HG03571 (cell line): ENCODE measurements around the gene TAS2R1.

Source experiments
- ATAC-seq: cut with Tn5 transposase; IDR thresholded peaks from one replicate; pipeline ENCODE4 v1.9.1; 2021; ENCODE audit not compliant: unreplicated experiment

Gene TAS2R1, protein sequence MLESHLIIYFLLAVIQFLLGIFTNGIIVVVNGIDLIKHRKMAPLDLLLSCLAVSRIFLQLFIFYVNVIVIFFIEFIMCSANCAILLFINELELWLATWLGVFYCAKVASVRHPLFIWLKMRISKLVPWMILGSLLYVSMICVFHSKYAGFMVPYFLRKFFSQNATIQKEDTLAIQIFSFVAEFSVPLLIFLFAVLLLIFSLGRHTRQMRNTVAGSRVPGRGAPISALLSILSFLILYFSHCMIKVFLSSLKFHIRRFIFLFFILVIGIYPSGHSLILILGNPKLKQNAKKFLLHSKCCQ

GRCh38 chr5:9630251-9630650 is at the start of gene TAS2R1:
TAS2R1 (minus strand) TSS chr5:9630351; CDS start chr5:9630032, 319 bp downstream.
- ATAC-seq, result no peak

- no peak for ATAC-seq
These were observed 40.2 kb upstream of the TAS2R1 start for GRCh38 chr5:9670371-9670770.

- no peak for ATAC-seq
These were observed 37.8 kb upstream of the TAS2R1 start for GRCh38 chr5:9667906-9668305.

- no peak for ATAC-seq
These were observed 33.7 kb upstream of the TAS2R1 start for GRCh38 chr5:9663891-9664290.

DNA sequence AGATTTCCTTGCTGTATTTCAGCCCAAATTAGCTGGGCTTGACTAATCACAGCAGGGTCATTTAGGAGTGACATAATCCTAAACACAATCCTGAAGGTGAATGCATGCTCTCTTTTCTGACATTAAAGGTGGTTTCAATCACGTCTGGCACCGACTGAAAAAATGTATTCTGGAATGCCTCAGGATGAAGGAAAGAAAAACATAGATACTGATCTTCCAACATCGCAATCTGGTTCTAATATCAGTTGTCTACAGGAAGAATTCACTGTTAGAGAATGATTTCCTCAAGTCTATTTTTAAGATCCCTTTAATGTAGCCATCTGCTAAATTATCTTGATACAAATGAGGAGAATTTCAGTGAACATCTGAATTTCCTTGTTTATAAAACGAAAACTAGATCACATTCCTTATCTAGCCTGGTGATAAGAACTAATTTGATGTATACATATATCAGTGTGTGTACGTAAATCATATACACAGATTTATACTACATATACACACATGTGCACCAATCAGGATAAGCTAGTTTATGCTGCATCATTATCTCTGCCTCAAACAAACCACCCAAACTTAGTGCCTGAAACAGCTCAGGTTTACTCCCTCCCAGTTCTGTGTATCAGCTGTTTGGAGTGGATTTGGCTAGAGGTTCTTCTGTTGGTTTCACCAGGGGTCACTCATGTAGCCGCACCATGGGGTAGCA is 31.3 kb upstream of the TAS2R1 start:
- no peak for ATAC-seq

GRCh38 chr5:9658706-9659105 is 28.6 kb upstream of the TAS2R1 start:
- ATAC-seq, result no peak

DNA sequence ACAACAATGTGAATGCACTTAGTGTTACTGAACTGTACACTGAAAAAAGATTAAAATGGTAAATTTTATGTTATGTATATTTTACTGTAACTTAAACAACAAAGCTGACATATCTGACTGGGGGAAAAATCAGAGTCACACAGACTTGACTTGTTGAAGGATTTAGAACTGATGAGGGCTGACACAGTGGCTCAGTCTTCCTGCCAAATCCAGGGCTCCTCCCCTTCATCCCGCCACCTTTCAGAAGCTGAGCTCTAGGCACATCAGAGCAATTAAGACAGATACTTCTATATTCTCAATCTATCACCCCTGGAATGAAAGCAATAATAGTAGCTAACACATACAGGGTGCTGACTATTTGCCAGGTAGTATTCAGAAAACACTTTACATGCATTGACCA is 27.7 kb upstream of the TAS2R1 start:
- no peak for ATAC-seq

GRCh38 chr5:9655641-9656040 is 25.5 kb upstream of the TAS2R1 start:
- no peak for ATAC-seq

DNA sequence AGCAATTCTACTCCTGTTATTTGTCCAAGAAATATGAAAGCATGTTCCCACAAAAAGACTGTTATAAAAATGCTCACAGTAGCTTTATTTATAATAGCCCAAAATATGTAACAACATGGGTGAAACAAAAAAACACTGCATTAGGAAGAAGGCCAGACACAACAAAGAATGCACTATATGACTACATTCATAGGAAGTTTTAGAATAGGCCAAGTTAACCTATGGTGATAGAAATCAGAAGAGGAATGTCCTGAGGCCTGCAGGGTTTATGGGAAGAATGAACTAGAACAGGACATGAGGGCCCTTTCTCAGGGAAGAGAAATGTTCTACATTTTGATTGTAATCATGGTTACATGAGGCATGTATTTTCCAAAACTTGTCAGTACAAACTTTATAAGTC is 24.7 kb upstream of the TAS2R1 start:
- ATAC-seq, result no peak

DNA sequence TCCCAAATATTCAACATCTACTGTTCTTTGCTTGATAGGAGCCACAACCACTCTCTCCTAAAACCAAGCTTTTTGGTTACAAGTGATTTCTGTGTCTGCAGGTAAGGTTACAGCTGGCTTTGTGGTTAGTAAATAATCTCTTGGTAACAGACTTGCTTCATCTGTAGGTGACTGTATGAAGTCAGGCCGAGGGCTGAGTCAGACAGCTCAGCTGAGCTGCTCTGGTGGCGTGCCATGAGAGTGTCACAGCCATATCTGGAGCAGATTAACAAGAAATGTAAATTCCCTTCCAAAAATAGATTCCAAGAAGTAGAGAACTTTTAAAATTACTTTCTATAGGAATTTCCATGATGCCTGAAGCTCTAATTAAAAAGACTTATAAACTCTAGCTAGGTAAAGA is 23.7 kb upstream of the TAS2R1 start:
- peak; percentile 59 for ATAC-seq

GRCh38 chr5:9653061-9653460 is 22.9 kb upstream of the TAS2R1 start:
- no peak for ATAC-seq

- no peak for ATAC-seq
These were observed 22.1 kb upstream of the TAS2R1 start for GRCh38 chr5:9652295-9652694.

- no peak for ATAC-seq
These were observed 16.7 kb upstream of the TAS2R1 start for GRCh38 chr5:9646843-9647242.

GRCh38 chr5:9644630-9645029 is 14.5 kb upstream of the TAS2R1 start:
- ATAC-seq, result no peak

DNA sequence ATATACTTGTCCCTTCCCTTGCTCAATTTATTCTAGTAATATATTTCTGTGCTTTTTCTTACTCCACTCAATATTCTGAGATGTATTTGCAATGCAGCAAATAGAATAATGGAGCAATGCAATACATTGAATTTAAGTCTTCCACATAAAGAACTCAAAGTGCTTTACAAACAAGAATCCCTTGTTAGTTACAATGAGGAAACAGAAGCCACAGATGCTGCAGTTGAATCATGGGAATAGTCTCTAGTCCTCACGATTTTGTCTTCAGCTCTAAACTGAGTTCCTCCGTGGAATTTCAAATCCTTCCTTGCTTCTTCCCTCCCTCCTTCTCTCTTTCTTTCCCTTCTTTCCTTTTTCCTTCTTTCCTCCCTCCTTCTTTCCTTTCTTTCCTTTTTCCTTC is 12.5 kb upstream of the TAS2R1 start:
- no peak for ATAC-seq

GRCh38 chr5:9641806-9642355 is 11.7 kb upstream of the TAS2R1 start:
- no peak for ATAC-seq

- ATAC-seq, result no peak
These were observed 2.3 kb upstream of the TAS2R1 start for GRCh38 chr5:9632495-9632894.

- no peak for ATAC-seq
These were observed 2.6 kb downstream of the TAS2R1 start for GRCh38 chr5:9627541-9627940.

GRCh38 chr5:9626955-9627354 is 3.2 kb downstream of the TAS2R1 start:
- ATAC-seq, result no peak

DNA sequence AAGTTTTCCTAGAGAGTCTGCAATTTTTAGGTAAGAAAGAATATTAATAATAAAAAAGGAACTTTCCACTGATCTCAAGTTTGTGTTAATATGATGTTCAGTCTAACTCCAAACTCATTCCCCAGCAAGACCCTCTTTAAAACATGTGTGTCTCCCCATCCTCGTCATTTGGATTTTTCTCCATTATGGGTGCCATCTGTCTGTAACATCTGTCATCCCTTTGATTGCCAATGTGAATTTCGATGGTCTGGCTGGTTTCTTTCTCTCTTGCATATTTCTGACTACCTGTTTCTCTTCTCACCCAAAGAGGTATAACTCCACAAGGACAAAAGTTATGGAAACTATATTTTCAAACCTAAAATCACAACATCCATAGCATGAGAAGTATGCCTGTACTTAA is 4.4 kb downstream of the TAS2R1 start:
- ATAC-seq, result no peak

DNA sequence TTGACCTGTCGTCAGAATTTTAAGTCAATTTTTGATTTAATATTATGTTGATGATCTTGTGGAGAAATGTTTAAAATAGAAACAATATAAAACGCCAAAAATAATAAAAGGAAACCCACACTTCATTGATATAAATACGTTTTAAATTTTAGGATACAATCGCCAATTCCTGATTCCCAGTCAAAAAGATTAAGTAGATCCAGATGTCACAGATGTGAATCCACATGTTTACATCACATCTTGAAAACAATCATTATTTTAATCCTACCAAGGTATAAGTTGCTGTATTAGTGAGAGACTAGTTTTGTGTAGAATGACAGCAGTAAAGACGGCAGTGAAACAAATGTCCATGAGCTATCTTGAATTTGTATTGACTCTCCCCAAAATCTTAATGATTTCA is 4.9 kb downstream of the TAS2R1 start:
- no peak for ATAC-seq

DNA sequence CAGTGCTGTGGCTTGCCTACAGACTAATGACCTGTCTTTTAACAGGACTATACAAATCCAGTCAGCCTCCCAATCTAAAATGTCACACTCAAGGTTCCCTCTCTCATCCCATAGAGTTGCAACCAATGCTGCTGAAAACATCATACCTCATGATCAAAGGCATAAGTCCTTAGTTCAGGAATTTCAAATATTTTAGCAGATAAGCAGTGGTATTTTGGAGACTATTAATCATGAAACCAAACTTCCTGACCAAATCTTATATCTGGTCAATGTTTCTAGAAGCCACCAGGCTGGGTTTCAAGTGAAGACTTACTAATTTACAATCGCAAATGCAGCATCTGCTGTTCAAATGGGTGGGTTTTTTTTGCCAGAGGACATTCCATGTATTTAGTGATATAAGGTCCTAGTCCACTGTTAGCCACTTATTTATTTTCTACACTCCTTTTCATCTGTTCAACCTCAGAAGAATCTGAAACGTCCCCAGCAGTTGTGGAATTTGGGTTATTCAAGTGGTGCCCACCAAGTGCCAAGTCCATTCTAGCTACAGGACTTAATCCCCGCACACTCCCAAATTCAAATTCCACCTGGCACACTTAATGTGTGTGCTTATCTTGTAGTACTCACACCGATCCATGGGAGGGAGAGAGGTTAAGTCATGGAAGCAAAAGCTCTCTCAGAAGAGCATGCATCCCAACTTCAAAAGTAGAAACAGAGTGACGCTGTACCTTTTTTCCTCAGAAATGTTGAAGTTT is 5.8 kb downstream of the TAS2R1 start:
- ATAC-seq, result no peak
